AG04450 (cell line): ENCODE measurements around the gene PRRX1. TPM values are rescaled to one million over a fixed set of nuclear protein-coding genes. Genes with fewer than 3 reads are reported as not detected.
A peak's percentile ranks its signal among the peaks of the same experiment; 100 is the strongest.

ENCODE experiments used
- CTCF ChIA-PET: fragments of 300-600, 350-600 bp; formaldehyde crosslinking; extraction: SDS; loops from one replicate; lab custom pipeline; 2022; ENCODE audit warnings: antibody characterized with exemption, inconsistent platforms; lab: Charles Lee
- POLR2A ChIA-PET: fragments of 350-600 bp; formaldehyde crosslinking; extraction: SDS; loops from one replicate; lab custom pipeline; 2021; ENCODE audit warnings: antibody characterized with exemption, inconsistent platforms; lab: Yijun Ruan, JAX
- DNase-seq: peaks from one replicate; pipeline ENCODE4 v3.0.0-alpha.2; 2011; ENCODE audit warnings: low read depth, low spot score
- H3K27ac ChIP-seq: one replicate; pipeline ENCODE4 v1.5.1; 2012; ENCODE audit warnings: low read depth, low read length, control low read depth
- H3K27me3 ChIP-seq: one replicate; pipeline ENCODE4 v1.6.0; 2012; ENCODE audit warnings: low read length; ENCODE audit not compliant: control insufficient read depth, insufficient read depth
- H3K4me3 ChIP-seq: 2 replicates; pipeline ENCODE4 v1.5.1; 2011; ENCODE audit warnings: mild to moderate bottlenecking, low read depth, low read length, control low read depth
- H3K9me3 ChIP-seq: 2 replicates; pipeline ENCODE4 v1.5.1; 2012; ENCODE audit warnings: low read length; ENCODE audit not compliant: control insufficient read depth, insufficient read depth
- CTCF ChIP-seq: IDR thresholded peaks from 2 replicates; pipeline ENCODE4 v1.5.1; 2011; ENCODE audit warnings: low read depth, low read length, control low read depth, inconsistent platforms
- polyA minus RNA-seq: library from RNA; depleted of rRNA, polyadenylated mRNA; stranded (reverse); fragments of >200 nt; gene quantifications from 2 replicates; pipeline ENCODE4 v1.2.3, GENCODE V29; 2011; rRNA and poly(A)+ RNA removed
- polyA plus RNA-seq: library from polyadenylated mRNA; depleted of rRNA; stranded (reverse); fragments of >200 nt; gene quantifications from 2 replicates; pipeline ENCODE4 v1.2.3, GENCODE V29; 2011; rRNA removed

PRRX1 gene
- polyA plus RNA-seq, result 88.4 and 107 TPM in 2 replicates
- 118 and 128 TPM in 2 replicates for polyA minus RNA-seq

- Histone ChIP-seq H3K27ac (peak within 1 kb of the TSS; percentile 89), H3K27me3 (no peaks in the 10 kb centered on the region), H3K9me3 (peaks cover 24% of the 10 kb centered on the region), H3K4me3 (peak within 1 kb of the TSS; percentile 94)
- no peak for TF ChIP-seq CTCF
- POLR2A ChIA-PET, result interaction anchor here (1.1 kb wide), 1 partner anchor 132 kb away, joined by 10 read pairs; the partner anchor contains the start of gene GORAB
- CTCF ChIA-PET, result interaction anchor here (0.6 to 1.8 kb wide), 3 partner anchors 8 to 183 kb away, joined by 3 to 7 read pairs (median 4); no protein-coding TSS in a partner anchor
- no peak for DNase-seq
These were observed at the start of gene PRRX1 for GRCh38 chr1:170664093-170664827. Gene PRRX1, plus strand, starts transcription at chr1:170664131. Its CDS starts 88 bp downstream, at chr1:170664219.

- no peak for TF ChIP-seq CTCF
- no peak overlapping the region for H3K27ac ChIP-seq
- POLR2A ChIA-PET, result no interaction called here
- no peaks in the 10 kb centered on the region for H3K9me3 ChIP-seq
- CTCF ChIA-PET, result no interaction called here
- H3K4me3 ChIP-seq, result no peak overlapping the region
- H3K27me3 ChIP-seq, result no peaks in the 10 kb centered on the region
- no peak for DNase-seq
These were observed 46.2 kb upstream of the PRRX1 start for GRCh38 chr1:170617591-170618330.

- H3K27ac ChIP-seq, result no peak overlapping the region
- no peaks in the 10 kb centered on the region for H3K27me3 ChIP-seq
- TF ChIP-seq CTCF, result no peak
- POLR2A ChIA-PET, result no interaction called here
- no peak overlapping the region for H3K4me3 ChIP-seq
- no peaks in the 10 kb centered on the region for H3K9me3 ChIP-seq
- CTCF ChIA-PET, result no interaction called here
- no peak for DNase-seq
These were observed 45.5 kb upstream of the PRRX1 start for GRCh38 chr1:170618421-170618820.

- ChIA-PET POLR2A (no interaction called here), CTCF (no interaction called here)
- DNase-seq, result no peak
- Histone ChIP-seq H3K4me3 (no peak overlapping the region), H3K9me3 (peaks cover 2% of the 10 kb centered on the region; the same call in 1 of the 2 replicates), H3K27ac (no peak overlapping the region), H3K27me3 (no peaks in the 10 kb centered on the region)
- TF ChIP-seq CTCF, result no peak
These were observed 44.5 kb upstream of the PRRX1 start for GRCh38 chr1:170619241-170620028.
